GM12878 (cell line): ENCODE results near the gene PLB1. TPM values are rescaled to one million over a fixed set of nuclear protein-coding genes. Genes with fewer than 3 reads are reported as not detected.

Experiments
- ATAC-seq: fragments of 200-7000 bp; cut with Tn5 transposase; 3 replicates; pipeline ENCODE4 v1.9.1; 2020; ENCODE audit warnings: mild to moderate bottlenecking, moderate library complexity
- BruUV-seq: library from RNA; stranded (reverse); fragments of 400-500 nt; replicated peaks from 2 replicates; lab custom pipeline; 2021; lab: Mats Ljungman, UMichigan
- CTCF ChIA-PET: fragments of 300-600 bp; sonication (Branson Sonifier 250); formaldehyde crosslinking; extraction: SDS; loops from one replicate; lab custom pipeline; 2021; ENCODE audit warnings: inconsistent platforms; lab: Yijun Ruan, JAX
- POLR2A ChIA-PET: fragments of 350-600 bp; formaldehyde crosslinking; extraction: SDS; loops from one replicate; lab custom pipeline; 2021; ENCODE audit warnings: inconsistent platforms; lab: Charles Lee
- RAD21 ChIA-PET: fragments of 300-600 bp; sonication (Branson Sonifier 250); formaldehyde crosslinking; loops from one replicate; lab custom pipeline; 2023; ENCODE audit warnings: antibody characterized with exemption; ENCODE audit not compliant: unreplicated experiment; lab: Charles Lee
- SMC1A ChIA-PET: fragments of 300-600 bp; sonication (Branson Sonifier 250); formaldehyde crosslinking; loops from one replicate; lab custom pipeline; 2023; ENCODE audit not compliant: unreplicated experiment, uncharacterized antibody; lab: Charles Lee
- DNase-seq: peaks from one replicate; pipeline ENCODE4 v3.0.0-alpha.2; 2011; ENCODE audit warnings: low read depth, low spot score
- FAIRE-seq: peaks from 3 replicates; lab custom pipeline; 2011; peaks lifted over from hg19 to GRCh38; lab: Jason Lieb, UNC
- H2AFZ ChIP-seq: 2 replicates; pipeline ENCODE4 v1.6.0; 2011; ENCODE audit warnings: low read depth, low read length, control low read depth; ENCODE audit not compliant: control insufficient read depth
- H3K27ac ChIP-seq: 2 replicates; pipeline ENCODE4 v1.5.1; 2011; ENCODE audit warnings: control low read depth; ENCODE audit not compliant: control insufficient read depth, insufficient read depth
- H3K27me3 ChIP-seq, 2 experiments: replicated peaks in 1 of 2; 2 replicates each; pipeline versions ENCODE4 v1.6.0 to v1.6.1; 2011; ENCODE audit warnings: low read length in 1 of 2; ENCODE audit not compliant: control insufficient read depth in 2 of 2, insufficient read depth in 2 of 2
- H3K36me3 ChIP-seq, 2 experiments: 2 replicates each; pipeline ENCODE4 v1.5.1; 2011; ENCODE audit warnings: low read length in 1 of 2; ENCODE audit not compliant: control insufficient read depth in 2 of 2, insufficient read depth in 2 of 2
- H3K4me1 ChIP-seq: 2 replicates; pipeline ENCODE4 v1.6.1; 2011; ENCODE audit warnings: mild to moderate bottlenecking, low read length, moderate library complexity, mixed read lengths; ENCODE audit not compliant: control insufficient read depth, insufficient read depth
- H3K4me2 ChIP-seq: 2 replicates; pipeline ENCODE4 v1.6.0; 2011; ENCODE audit warnings: control low read depth; ENCODE audit not compliant: control insufficient read depth, insufficient read depth
- H3K4me3 ChIP-seq: fragments of 200-600 bp; sonication (generic); 2 replicates; pipeline ENCODE4 v1.5.1; 2016
- H3K79me2 ChIP-seq: 2 replicates; pipeline ENCODE4 v1.6.0; 2011; ENCODE audit warnings: low read length; ENCODE audit not compliant: control insufficient read depth, insufficient read depth
- H3K9ac ChIP-seq: 2 replicates; pipeline ENCODE4 v1.8.0; 2011; ENCODE audit warnings: low read length, control low read depth, mixed read lengths; ENCODE audit not compliant: control insufficient read depth, insufficient read depth
- H3K9me3 ChIP-seq: replicated peaks from 3 replicates; pipeline ENCODE4 v1.5.1; 2011; ENCODE audit warnings: mild to moderate bottlenecking, low read length; ENCODE audit not compliant: control insufficient read depth, insufficient read depth
- H4K20me1 ChIP-seq: 2 replicates; pipeline ENCODE4 v1.6.0; 2011; ENCODE audit not compliant: control insufficient read depth, insufficient read depth
- CEBPZ ChIP-seq: fragments of 150-350 bp; IDR thresholded peaks from 2 replicates; pipeline ENCODE4 v1.6.1; 2016; ENCODE audit warnings: low read depth, low read length
- ETV6 ChIP-seq, 2 experiments: fragments of 450-650 bp in 1 of 2; IDR thresholded peaks in 1 of 2; conservative IDR thresholded peaks in 1 of 2; 2 replicates each; pipeline ENCODE4 v1.6.1; 2014; ENCODE audit warnings: antibody characterized with exemption in 1 of 2, borderline replicate concordance in 1 of 2, low read depth in 1 of 2, mild to moderate bottlenecking in 1 of 2, moderate library complexity in 1 of 2
- JUNB ChIP-seq: IDR thresholded peaks from 2 replicates; pipeline ENCODE4 v1.6.1; 2016; ENCODE audit warnings: antibody characterized with exemption, mild to moderate bottlenecking
- MLLT1 ChIP-seq: fragments of 450-650 bp; IDR thresholded peaks from 2 replicates; pipeline ENCODE4 v1.6.1; 2016; ENCODE audit warnings: mild to moderate bottlenecking
- PAX5 ChIP-seq: IDR thresholded peaks from 2 replicates; pipeline ENCODE4 v1.6.1; 2011; ENCODE audit warnings: low read depth, low read length, borderline replicate concordance
- PKNOX1 ChIP-seq: fragments of 450-650 bp; IDR thresholded peaks from 2 replicates; pipeline ENCODE4 v1.6.1; 2016; ENCODE audit warnings: mild to moderate bottlenecking
- SIN3A ChIP-seq: IDR thresholded peaks from 2 replicates; pipeline ENCODE4 v1.6.1; 2012; ENCODE audit warnings: low read depth, low read length, improper control_type of control experiment
- SUZ12 ChIP-seq: fragments of 200-600 bp; sonication (generic); IDR thresholded peaks from one replicate; pipeline ENCODE4 v1.6.1; 2018; ENCODE audit warnings: antibody characterized with exemption, mild to moderate bottlenecking; ENCODE audit not compliant: unreplicated experiment
- ZSCAN29 ChIP-seq: fragments of 450-650 bp; IDR thresholded peaks from 2 replicates; pipeline ENCODE4 v1.6.1; 2017; ENCODE audit warnings: mild to moderate bottlenecking, moderate library complexity
- WGBS: methylation state at CpG from one replicate; pipeline ENCODE4 v1.1.6; 2016; ENCODE audit warnings: low lambda C conversion rate; ENCODE audit not compliant: insufficient replicate concordance, insufficient coverage; ENCODE audit errors: missing lambda C conversion rate; 5-methylcytosine and 5-hydroxymethylcytosine counted together
- in situ Hi-C: fragments of 300-500 bp; cut with MboI; formaldehyde crosslinking; loops from 9 replicates; pipeline ENCODE4 v1.14.3; 2018; ENCODE audit warnings: mixed read lengths
- intact Hi-C: fragments of 100-400 bp; cut with micrococcal nuclease; formaldehyde crosslinking; loops from one replicate; pipeline ENCODE4 v1.14.2; 2022; ENCODE audit not compliant: unreplicated experiment
- polyA plus RNA-seq, 11 experiments: library from polyadenylated mRNA; depleted of rRNA in 4 of 11; unstranded in 6 of 11; stranded (reverse) in 5 of 11; fragments of >200 nt; fragmentation: Nextera tagmentation in 4 of 11; fragmentation: Illumina TruSeq in 1 of 11; extraction: Ambion mirVana in 4 of 11; extraction: Trizol in 1 of 11; gene quantifications; 1 replicate in 1 of 11; 2 replicates in 10 of 11; pipeline versions ENCODE4 v1.2.1 to v1.2.3, GENCODE V29; 2011 to 2016; ENCODE audit warnings: inconsistent platforms in 2 of 11, missing spikeins in 2 of 11, low read depth in 1 of 11
- total RNA-seq, 4 experiments: library from RNA; depleted of rRNA in 3 of 4; stranded (reverse); fragments of >200 nt in 3 of 4; fragmentation: Illumina TruSeq in 1 of 4; extraction: Trizol in 1 of 4; gene quantifications; 2 replicates each; pipeline versions ENCODE4 v1.2.1 to v1.2.3, GENCODE V29; 2013 to 2021
- TF ChIP-seq, protein P1 (sequence below): fragments of 450-650 bp; IDR thresholded peaks from 2 replicates; pipeline ENCODE4 v1.6.1; 2017; ENCODE audit warnings: mild to moderate bottlenecking, moderate library complexity

Gene PLB1
- total and polyA plus RNA-seq, 10 of the 15 experiments (the other 5 are each of a cell fraction or from before 2014, with no cell fraction given): 0.03 to 0.49 (median 0.28) TPM

DNA sequence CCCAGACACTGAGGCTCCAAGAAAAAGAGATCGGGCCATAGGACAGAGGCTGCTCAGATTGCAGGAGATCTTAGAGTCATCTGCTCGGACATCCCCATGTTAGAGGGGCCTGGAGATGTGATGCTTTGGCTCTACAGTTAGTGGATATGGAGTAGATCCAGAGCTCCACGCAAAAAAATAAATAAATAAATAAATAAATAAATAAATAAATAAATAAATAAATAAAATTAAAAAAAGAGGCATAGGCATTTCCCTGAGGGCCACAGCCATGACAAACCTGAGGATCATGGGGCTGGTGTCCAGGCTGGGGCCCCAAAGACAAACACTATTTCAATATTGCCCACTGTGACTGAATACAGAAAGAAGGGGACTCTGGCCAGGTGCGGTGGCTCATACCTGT lies 85.5 kb downstream of the PLB1 start:
- POLR2A ChIA-PET: no interaction called here
- Histone ChIP-seq H3K4me2 (no peak overlapping the region), H3K4me1 (no peaks in the 10 kb centered on the region), H2AFZ (no peak overlapping the region), H3K9me3 (no peaks in the 10 kb centered on the region), H3K27me3 (peaks cover 0 to 1% of the 10 kb centered on the region in 2 experiments; a peak in 1 of 4 replicates), H3K27ac (no peak overlapping the region), H4K20me1 (no peaks in the 10 kb centered on the region), H3K36me3 (no peaks in the 10 kb centered on the region), H3K9ac (no peak overlapping the region), H3K4me3 (no peak overlapping the region), H3K79me2 (no peaks in the 10 kb centered on the region)
- SMC1A ChIA-PET: interaction anchor here (1.3 kb wide), 1 partner anchor 13 kb away, joined by 3 read pairs; no protein-coding TSS in a partner anchor
- no peak for ATAC-seq
- intact Hi-C loops: no loop called here
- CTCF ChIA-PET: interaction anchor here (1.8 to 2.9 kb wide), 2 partner anchors 10 to 14 kb away, joined by 5 to 12 read pairs; no protein-coding TSS in a partner anchor
- no peak for DNase-seq
- RAD21 ChIA-PET: no interaction called here
- BruUV-seq: no TSS peak
- no peak for FAIRE-seq
- in situ Hi-C loops: no loop called here
- WGBS: 41% methylated on average over 4 of the region's 4 CpGs
- TF ChIP-seq PAX5 (no peak), CEBPZ (no peak), JUNB (no peak), SUZ12 (no peak), PKNOX1 (no peak), ZSCAN29 (no peak), SIN3A (no peak), MLLT1 (no peak), ETV6 (conservative IDR thresholded peaks at IDR 0.05 in 1 of 2, IDR thresholded peaks at IDR 0.05 in 1 of 2; ENCODE audit: borderline replicate concordance in 1 of 2, low read depth in 1 of 2) (no peak)
- TF ChIP-seq, protein P1, sequence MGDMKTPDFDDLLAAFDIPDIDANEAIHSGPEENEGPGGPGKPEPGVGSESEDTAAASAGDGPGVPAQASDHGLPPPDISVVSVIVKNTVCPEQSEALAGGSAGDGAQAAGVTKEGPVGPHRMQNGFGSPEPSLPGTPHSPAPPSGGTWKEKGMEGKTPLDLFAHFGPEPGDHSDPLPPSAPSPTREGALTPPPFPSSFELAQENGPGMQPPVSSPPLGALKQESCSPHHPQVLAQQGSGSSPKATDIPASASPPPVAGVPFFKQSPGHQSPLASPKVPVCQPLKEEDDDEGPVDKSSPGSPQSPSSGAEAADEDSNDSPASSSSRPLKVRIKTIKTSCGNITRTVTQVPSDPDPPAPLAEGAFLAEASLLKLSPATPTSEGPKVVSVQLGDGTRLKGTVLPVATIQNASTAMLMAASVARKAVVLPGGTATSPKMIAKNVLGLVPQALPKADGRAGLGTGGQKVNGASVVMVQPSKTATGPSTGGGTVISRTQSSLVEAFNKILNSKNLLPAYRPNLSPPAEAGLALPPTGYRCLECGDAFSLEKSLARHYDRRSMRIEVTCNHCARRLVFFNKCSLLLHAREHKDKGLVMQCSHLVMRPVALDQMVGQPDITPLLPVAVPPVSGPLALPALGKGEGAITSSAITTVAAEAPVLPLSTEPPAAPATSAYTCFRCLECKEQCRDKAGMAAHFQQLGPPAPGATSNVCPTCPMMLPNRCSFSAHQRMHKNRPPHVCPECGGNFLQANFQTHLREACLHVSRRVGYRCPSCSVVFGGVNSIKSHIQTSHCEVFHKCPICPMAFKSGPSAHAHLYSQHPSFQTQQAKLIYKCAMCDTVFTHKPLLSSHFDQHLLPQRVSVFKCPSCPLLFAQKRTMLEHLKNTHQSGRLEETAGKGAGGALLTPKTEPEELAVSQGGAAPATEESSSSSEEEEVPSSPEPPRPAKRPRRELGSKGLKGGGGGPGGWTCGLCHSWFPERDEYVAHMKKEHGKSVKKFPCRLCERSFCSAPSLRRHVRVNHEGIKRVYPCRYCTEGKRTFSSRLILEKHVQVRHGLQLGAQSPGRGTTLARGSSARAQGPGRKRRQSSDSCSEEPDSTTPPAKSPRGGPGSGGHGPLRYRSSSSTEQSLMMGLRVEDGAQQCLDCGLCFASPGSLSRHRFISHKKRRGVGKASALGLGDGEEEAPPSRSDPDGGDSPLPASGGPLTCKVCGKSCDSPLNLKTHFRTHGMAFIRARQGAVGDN: no peak
